ENCODE measurements around the gene BSPRY. TPM values are rescaled to one million over a fixed set of nuclear protein-coding genes. Genes with fewer than 3 reads are reported as not detected.

The BSPRY gene
- total and polyA plus RNA-seq, 2 experiments from 2014 or later = 0.93 to 1.2 TPM

DNA sequence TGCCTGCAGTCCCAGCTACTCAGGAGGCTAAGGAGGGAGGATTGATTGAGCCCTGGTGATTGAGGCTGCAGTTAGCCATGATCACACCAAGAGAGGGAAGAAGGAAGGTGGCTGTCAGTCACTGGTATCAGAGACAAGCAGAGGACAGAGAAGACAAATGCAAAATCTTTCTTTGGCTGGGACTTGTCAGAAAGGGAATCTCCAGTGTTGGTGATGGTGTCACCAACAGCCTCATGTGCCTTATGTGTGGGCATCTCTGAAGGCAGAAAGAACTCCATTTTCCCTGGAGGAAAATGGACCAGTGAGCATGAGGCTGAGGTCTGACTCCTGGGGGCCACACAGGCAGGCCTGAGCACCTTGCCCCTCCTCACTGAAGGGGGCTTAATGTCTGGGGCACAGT, 34.1 kb upstream of the BSPRY start:
- no peaks in the 10 kb centered on the region for H3K4me1 ChIP-seq (ENCODE audit: low read depth)
- TF ChIP-seq, protein P1, sequence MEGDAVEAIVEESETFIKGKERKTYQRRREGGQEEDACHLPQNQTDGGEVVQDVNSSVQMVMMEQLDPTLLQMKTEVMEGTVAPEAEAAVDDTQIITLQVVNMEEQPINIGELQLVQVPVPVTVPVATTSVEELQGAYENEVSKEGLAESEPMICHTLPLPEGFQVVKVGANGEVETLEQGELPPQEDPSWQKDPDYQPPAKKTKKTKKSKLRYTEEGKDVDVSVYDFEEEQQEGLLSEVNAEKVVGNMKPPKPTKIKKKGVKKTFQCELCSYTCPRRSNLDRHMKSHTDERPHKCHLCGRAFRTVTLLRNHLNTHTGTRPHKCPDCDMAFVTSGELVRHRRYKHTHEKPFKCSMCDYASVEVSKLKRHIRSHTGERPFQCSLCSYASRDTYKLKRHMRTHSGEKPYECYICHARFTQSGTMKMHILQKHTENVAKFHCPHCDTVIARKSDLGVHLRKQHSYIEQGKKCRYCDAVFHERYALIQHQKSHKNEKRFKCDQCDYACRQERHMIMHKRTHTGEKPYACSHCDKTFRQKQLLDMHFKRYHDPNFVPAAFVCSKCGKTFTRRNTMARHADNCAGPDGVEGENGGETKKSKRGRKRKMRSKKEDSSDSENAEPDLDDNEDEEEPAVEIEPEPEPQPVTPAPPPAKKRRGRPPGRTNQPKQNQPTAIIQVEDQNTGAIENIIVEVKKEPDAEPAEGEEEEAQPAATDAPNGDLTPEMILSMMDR (IDR thresholded peaks at IDR 0.05; ENCODE audit: low read depth, low read length) = no peak
- no peak overlapping the region for H3K27ac ChIP-seq
- H3K9me3 ChIP-seq (ENCODE audit: low read depth) = no peaks in the 10 kb centered on the region
- no peak overlapping the region for H3K4me3 ChIP-seq
- H3K27me3 ChIP-seq = no peaks in the 10 kb centered on the region
- peaks cover 2% of the 10 kb centered on the region for H3K36me3 ChIP-seq
- DNase-seq (ENCODE audit: low read depth in 1 of 2, low spot score in 1 of 2) = no peak

DNA sequence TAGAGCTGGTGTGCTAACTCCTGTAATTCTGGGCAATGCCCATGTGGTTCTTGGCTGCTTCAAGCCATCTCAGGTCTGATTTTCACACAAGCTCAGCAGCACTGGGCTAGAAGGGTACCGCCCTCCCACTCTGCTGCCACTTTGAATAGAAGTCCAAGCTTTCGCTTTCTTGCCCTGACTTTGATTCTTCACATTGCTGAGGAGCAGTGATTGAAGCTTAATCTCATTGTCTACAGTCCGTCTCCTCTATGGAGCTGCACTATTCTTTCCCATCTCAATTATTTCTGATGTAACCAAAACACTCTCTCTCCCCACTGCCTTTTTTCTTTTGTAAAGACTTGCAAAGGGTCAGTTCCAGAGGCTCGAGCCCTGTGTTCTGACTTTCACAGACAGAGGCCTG, 33.3 kb upstream of the BSPRY start:
- Histone ChIP-seq H3K4me3 (no peak overlapping the region), H3K9me3 (ENCODE audit: low read depth) (no peaks in the 10 kb centered on the region), H3K4me1 (ENCODE audit: low read depth) (no peaks in the 10 kb centered on the region), H3K36me3 (peaks cover 2% of the 10 kb centered on the region), H3K27me3 (no peaks in the 10 kb centered on the region), H3K27ac (no peak overlapping the region)
- TF ChIP-seq, protein P1 (IDR thresholded peaks at IDR 0.05; ENCODE audit: low read depth, low read length) = no peak
- no peak for DNase-seq (ENCODE audit: low read depth in 1 of 2, low spot score in 1 of 2)

DNA sequence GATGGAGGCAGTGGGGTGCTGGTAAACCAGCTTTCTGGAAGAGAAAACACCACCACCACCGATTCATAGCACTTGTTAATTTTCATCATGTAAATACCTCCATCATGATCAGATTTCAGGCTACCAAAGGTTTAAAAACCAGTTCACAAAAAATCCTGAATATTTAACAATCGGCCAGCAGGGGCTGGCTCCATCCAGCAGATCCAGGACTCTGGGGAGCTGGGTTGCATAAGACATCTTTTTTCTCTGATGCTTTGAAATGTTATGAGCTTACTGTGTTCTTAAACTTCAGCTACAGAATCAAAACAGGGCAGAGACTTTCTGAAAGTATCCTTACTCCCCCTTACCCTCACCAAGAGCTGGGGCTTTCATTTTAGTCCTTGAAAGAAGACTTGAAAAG, 31.6 kb upstream of the BSPRY start:
- no peak overlapping the region for H3K4me3 ChIP-seq
- H3K9me3 ChIP-seq (ENCODE audit: low read depth) = no peaks in the 10 kb centered on the region
- H3K36me3 ChIP-seq = peaks cover 2% of the 10 kb centered on the region
- peak in 1 of 2 donors; percentile 46 for DNase-seq (ENCODE audit: low read depth in 1 of 2, low spot score in 1 of 2)
- H3K4me1 ChIP-seq (ENCODE audit: low read depth) = no peaks in the 10 kb centered on the region
- no peaks in the 10 kb centered on the region for H3K27me3 ChIP-seq
- no peak overlapping the region for H3K27ac ChIP-seq
- TF ChIP-seq, protein P1 (IDR thresholded peaks at IDR 0.05; ENCODE audit: low read depth, low read length) = peak; percentile 34

DNA sequence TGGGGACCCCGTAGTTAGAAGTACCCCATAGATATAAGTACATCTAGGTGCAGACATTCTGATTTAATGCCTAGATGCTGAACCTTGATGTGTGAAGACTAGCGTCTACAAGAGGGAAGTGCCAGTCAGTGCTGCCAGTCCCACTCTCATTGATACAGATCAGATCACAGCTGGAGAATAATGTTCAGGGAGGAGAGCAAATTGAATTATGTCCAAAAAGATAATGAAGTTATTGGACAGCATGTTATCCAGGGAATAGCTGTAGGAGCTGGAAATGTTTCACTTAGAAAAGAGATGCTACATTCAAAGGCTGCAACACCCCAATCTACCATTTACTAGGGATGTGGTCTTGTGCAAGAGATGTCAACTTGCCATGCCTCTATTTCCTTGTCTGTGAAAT, 30.3 kb upstream of the BSPRY start:
- Histone ChIP-seq H3K4me3 (no peak overlapping the region), H3K4me1 (ENCODE audit: low read depth) (no peaks in the 10 kb centered on the region), H3K27ac (no peak overlapping the region), H3K9me3 (ENCODE audit: low read depth) (no peaks in the 10 kb centered on the region), H3K27me3 (no peaks in the 10 kb centered on the region), H3K36me3 (peaks cover 2% of the 10 kb centered on the region)
- TF ChIP-seq, protein P1 (IDR thresholded peaks at IDR 0.05; ENCODE audit: low read depth, low read length) = no peak
- no peak for DNase-seq (ENCODE audit: low read depth in 1 of 2, low spot score in 1 of 2)

DNA sequence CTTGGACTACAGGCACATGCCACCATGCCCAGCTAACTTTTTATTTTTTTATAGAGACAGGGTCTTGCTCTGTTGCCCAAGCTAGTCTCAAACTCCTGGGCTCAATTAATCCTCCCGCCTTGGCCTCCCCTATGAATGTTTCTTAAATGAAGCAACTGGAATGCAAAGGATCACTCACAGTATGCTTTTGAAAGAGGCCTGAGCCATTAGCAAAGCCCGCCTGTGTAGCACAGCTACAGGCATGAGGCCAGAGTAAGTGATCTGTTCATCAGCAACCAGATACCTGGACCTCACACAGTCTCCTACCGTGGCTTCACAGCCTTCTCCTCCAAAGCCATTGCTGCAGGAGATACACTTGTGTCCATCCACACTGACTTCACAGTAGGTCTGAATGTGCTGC, 29.3 kb upstream of the BSPRY start:
- Histone ChIP-seq H3K27me3 (no peaks in the 10 kb centered on the region), H3K27ac (no peak overlapping the region), H3K4me3 (no peak overlapping the region), H3K4me1 (ENCODE audit: low read depth) (no peaks in the 10 kb centered on the region), H3K9me3 (ENCODE audit: low read depth) (no peaks in the 10 kb centered on the region), H3K36me3 (peaks cover 2% of the 10 kb centered on the region)
- TF ChIP-seq, protein P1 (IDR thresholded peaks at IDR 0.05; ENCODE audit: low read depth, low read length) = no peak
- no peak for DNase-seq (ENCODE audit: low read depth in 1 of 2, low spot score in 1 of 2)

DNA sequence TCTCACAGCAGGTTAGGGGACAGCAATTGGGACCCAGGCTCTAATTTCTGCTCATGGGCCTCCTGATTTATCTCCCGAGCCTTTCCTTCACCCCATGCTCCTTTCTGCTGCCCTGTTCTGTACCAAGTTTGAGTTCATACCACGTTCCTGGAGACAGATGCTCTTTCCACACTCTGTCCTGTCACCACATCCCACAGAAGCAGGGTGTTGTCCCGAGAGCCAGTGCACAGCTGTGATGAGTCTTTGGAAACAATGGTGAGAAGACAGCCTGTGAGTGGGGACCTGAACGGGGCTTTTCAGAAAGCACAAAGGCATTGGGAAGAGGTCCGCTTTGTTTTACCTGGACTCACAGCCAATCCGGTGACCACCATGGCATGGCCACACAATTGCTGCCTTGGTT, 26.7 kb upstream of the BSPRY start:
- DNase-seq (ENCODE audit: low read depth in 1 of 2, low spot score in 1 of 2) = no peak
- no peak overlapping the region for H3K4me3 ChIP-seq
- peaks cover 2% of the 10 kb centered on the region for H3K36me3 ChIP-seq
- no peaks in the 10 kb centered on the region for H3K4me1 ChIP-seq (ENCODE audit: low read depth)
- TF ChIP-seq, protein P1 (IDR thresholded peaks at IDR 0.05; ENCODE audit: low read depth, low read length) = no peak
- no peaks in the 10 kb centered on the region for H3K9me3 ChIP-seq (ENCODE audit: low read depth)
- H3K27me3 ChIP-seq = no peaks in the 10 kb centered on the region
- H3K27ac ChIP-seq = no peak overlapping the region

Data from cardiac muscle cell (in vitro differentiated cells and primary cell).